ENCODE data around the gene USP36. TPM values are rescaled to one million over a fixed set of nuclear protein-coding genes. Genes with fewer than 3 reads are reported as not detected.

USP36 gene
- polyA plus RNA-seq, 1 donor, result 30.5 TPM

GRCh38 chr17:78836420-78837021, 4.1 kb downstream of the USP36 start:
- DNase-seq, result no peak

- DNase-seq, result no peak
Observed at GRCh38 chr17:78834571-78834970, 6.0 kb downstream of the USP36 start.

- no peak for DNase-seq
Observed at GRCh38 chr17:78832541-78832810, 8.1 kb downstream of the USP36 start.

- no peak for DNase-seq
Observed at GRCh38 chr17:78831688-78832540, 8.7 kb downstream of the USP36 start.

GRCh38 chr17:78829477-78829876, 11.1 kb downstream of the USP36 start:
- DNase-seq, result no peak

- no peak for DNase-seq
Observed at GRCh38 chr17:78828470-78829185, 12.0 kb downstream of the USP36 start.

- no peak for DNase-seq
Observed at GRCh38 chr17:78826836-78827509, 13.6 kb downstream of the USP36 start.

GRCh38 chr17:78826421-78826820, 14.2 kb downstream of the USP36 start:
- no peak for DNase-seq

GRCh38 chr17:78825696-78826095, 14.9 kb downstream of the USP36 start:
- no peak for DNase-seq

GRCh38 chr17:78824240-78824639, 16.4 kb downstream of the USP36 start:
- DNase-seq, result no peak

GRCh38 chr17:78823282-78824046, 17.1 kb downstream of the USP36 start:
- no peak for DNase-seq

GRCh38 chr17:78822552-78822951, 18.1 kb downstream of the USP36 start:
- no peak for DNase-seq

- DNase-seq, result no peak
Observed at GRCh38 chr17:78821961-78822360, 18.7 kb downstream of the USP36 start.

GRCh38 chr17:78820841-78821240, 19.8 kb downstream of the USP36 start:
- DNase-seq, result no peak

GRCh38 chr17:78819806-78820792, 20.5 kb downstream of the USP36 start:
- DNase-seq, result no peak

- no peak for DNase-seq
Observed at GRCh38 chr17:78819402-78819801, 21.2 kb downstream of the USP36 start.

GRCh38 chr17:78818932-78819331, 21.7 kb downstream of the USP36 start:
- DNase-seq, result peak; percentile 54

GRCh38 chr17:78818152-78818846, 22.3 kb downstream of the USP36 start:
- no peak for DNase-seq

- no peak for DNase-seq
Observed at GRCh38 chr17:78817123-78817522, 23.5 kb downstream of the USP36 start.

GRCh38 chr17:78815696-78816095, 24.9 kb downstream of the USP36 start:
- no peak for DNase-seq

Data from hindlimb muscle (tissue), 1 donor.